ENCODE measurements around the gene FOXK1. TPM values are rescaled to one million over a fixed set of nuclear protein-coding genes. Genes with fewer than 3 reads are reported as not detected.

FOXK1 gene
- total RNA-seq, 1 donor from 2014 or later = 53.6 TPM

GRCh38 chr7:4788627-4789189 is 106.6 kb downstream of the FOXK1 start:
- FAIRE-seq (no peak), DNase-seq (ENCODE audit: low read depth) (no peak)
- no peak overlapping the region for H3K27ac ChIP-seq (ENCODE audit: low read depth, low read length)
- no peak for TF ChIP-seq EZH2 (IDR thresholded peaks at IDR 0.05; ENCODE audit: insufficient read depth, low read length)
- TF ChIP-seq CTCF (IDR thresholded peaks at IDR 0.05; ENCODE audit: insufficient read depth, low read depth, low read length) = no peak
- H3K4me3 ChIP-seq (ENCODE audit: insufficient read depth, low read depth, low read length) = no peak overlapping the region
- H3K4me2 ChIP-seq (ENCODE audit: low read length) = no peak overlapping the region
- Mint-ChIP-seq H3K4me1 (ENCODE audit: low read depth, unreplicated experiment) (peaks cover under 1% of the 10 kb centered on the region), H3K27me3 (ENCODE audit: low read depth, unreplicated experiment) (no peaks in the 10 kb centered on the region), H3K9me3 (ENCODE audit: unreplicated experiment) (no peaks in the 10 kb centered on the region), H3K27ac (ENCODE audit: unreplicated experiment) (no peak overlapping the region), H3K36me3 (ENCODE audit: low read depth, unreplicated experiment) (peaks cover 11% of the 10 kb centered on the region), H3K4me3 (ENCODE audit: unreplicated experiment) (no peak overlapping the region)
- peaks cover 8% of the 10 kb centered on the region for H4K20me1 ChIP-seq (ENCODE audit: insufficient read depth, low read length)
- no peaks in the 10 kb centered on the region for H3K36me3 ChIP-seq (ENCODE audit: insufficient read depth, low read length)
- no peaks in the 10 kb centered on the region for H3K9me3 ChIP-seq (ENCODE audit: insufficient read depth, low read depth, low read length)
- no peaks in the 10 kb centered on the region for H3K27me3 ChIP-seq (ENCODE audit: insufficient read depth, low read length)
- peaks cover 2% of the 10 kb centered on the region for H3K4me1 ChIP-seq (ENCODE audit: insufficient read depth, low read length)
- no peaks in the 10 kb centered on the region for H3K79me2 ChIP-seq (ENCODE audit: insufficient read depth, low read length)
- H2AFZ ChIP-seq (ENCODE audit: low read depth, low read length) = no peak overlapping the region
- no peak overlapping the region for H3K9ac ChIP-seq (ENCODE audit: low read length)

- Histone ChIP-seq H3K4me3 (ENCODE audit: insufficient read depth, low read depth, low read length) (no peak overlapping the region), H4K20me1 (ENCODE audit: insufficient read depth, low read length) (peaks cover 8% of the 10 kb centered on the region), H2AFZ (ENCODE audit: low read depth, low read length) (no peak overlapping the region), H3K4me1 (ENCODE audit: insufficient read depth, low read length) (peaks cover 8% of the 10 kb centered on the region), H3K79me2 (ENCODE audit: insufficient read depth, low read length) (no peaks in the 10 kb centered on the region), H3K4me2 (ENCODE audit: low read length) (no peak overlapping the region), H3K27me3 (ENCODE audit: insufficient read depth, low read length) (no peaks in the 10 kb centered on the region), H3K36me3 (ENCODE audit: insufficient read depth, low read length) (no peaks in the 10 kb centered on the region), H3K27ac (ENCODE audit: low read depth, low read length) (no peak overlapping the region), H3K9ac (ENCODE audit: low read length) (no peak overlapping the region), H3K9me3 (ENCODE audit: insufficient read depth, low read depth, low read length) (no peaks in the 10 kb centered on the region)
- Mint-ChIP-seq H3K4me1 (ENCODE audit: low read depth, unreplicated experiment) (peaks cover 8% of the 10 kb centered on the region), H3K4me3 (ENCODE audit: unreplicated experiment) (no peak overlapping the region), H3K9me3 (ENCODE audit: unreplicated experiment) (no peaks in the 10 kb centered on the region), H3K27ac (ENCODE audit: unreplicated experiment) (no peak overlapping the region), H3K36me3 (ENCODE audit: low read depth, unreplicated experiment) (peaks cover 16% of the 10 kb centered on the region), H3K27me3 (ENCODE audit: low read depth, unreplicated experiment) (no peaks in the 10 kb centered on the region)
- no peak for TF ChIP-seq CTCF (IDR thresholded peaks at IDR 0.05; ENCODE audit: insufficient read depth, low read depth, low read length)
- TF ChIP-seq EZH2 (IDR thresholded peaks at IDR 0.05; ENCODE audit: insufficient read depth, low read length) = no peak
- no peak for FAIRE-seq
- DNase-seq (ENCODE audit: low read depth) = no peak
These were observed 107.3 kb downstream of the FOXK1 start for GRCh38 chr7:4789194-4790077.

- no peak for TF ChIP-seq CTCF (IDR thresholded peaks at IDR 0.05; ENCODE audit: insufficient read depth, low read depth, low read length)
- no peak for TF ChIP-seq EZH2 (IDR thresholded peaks at IDR 0.05; ENCODE audit: insufficient read depth, low read length)
These were observed 108.0 kb downstream of the FOXK1 start for GRCh38 chr7:4790078-4790465.

More at GRCh38 chr7:4790078-4790465, 108.0 kb downstream of the FOXK1 start:
- H3K9me3 Mint-ChIP-seq (ENCODE audit: unreplicated experiment) = no peaks in the 10 kb centered on the region
- FAIRE-seq (no peak), DNase-seq (ENCODE audit: low read depth) (no peak)
- H4K20me1 ChIP-seq (ENCODE audit: insufficient read depth, low read length) = peaks cover 8% of the 10 kb centered on the region
- H3K79me2 ChIP-seq (ENCODE audit: insufficient read depth, low read length) = no peaks in the 10 kb centered on the region
- H3K4me3 ChIP-seq (ENCODE audit: insufficient read depth, low read depth, low read length) = no peak overlapping the region
- peaks cover 12% of the 10 kb centered on the region for H3K4me1 Mint-ChIP-seq (ENCODE audit: low read depth, unreplicated experiment)
- no peaks in the 10 kb centered on the region for H3K36me3 ChIP-seq (ENCODE audit: insufficient read depth, low read length)
- H2AFZ ChIP-seq (ENCODE audit: low read depth, low read length) = no peak overlapping the region
- no peaks in the 10 kb centered on the region for H3K27me3 Mint-ChIP-seq (ENCODE audit: low read depth, unreplicated experiment)
- H3K9me3 ChIP-seq (ENCODE audit: insufficient read depth, low read depth, low read length) = no peaks in the 10 kb centered on the region
- no peak overlapping the region for H3K27ac Mint-ChIP-seq (ENCODE audit: unreplicated experiment)
- no peak overlapping the region for H3K9ac ChIP-seq (ENCODE audit: low read length)
- H3K27me3 ChIP-seq (ENCODE audit: insufficient read depth, low read length) = no peaks in the 10 kb centered on the region
- H3K4me1 ChIP-seq (ENCODE audit: insufficient read depth, low read length) = peaks cover 14% of the 10 kb centered on the region
- H3K4me3 Mint-ChIP-seq (ENCODE audit: unreplicated experiment) = no peak overlapping the region
- no peak overlapping the region for H3K27ac ChIP-seq (ENCODE audit: low read depth, low read length)
- no peak overlapping the region for H3K4me2 ChIP-seq (ENCODE audit: low read length)
- peaks cover 21% of the 10 kb centered on the region for H3K36me3 Mint-ChIP-seq (ENCODE audit: low read depth, unreplicated experiment)
